Natural killer cell treated with Interleukin-12 subunit alpha and Interleukin-12 subunit beta and Interleukin-15 and Interleukin-18, amount 100 ng/mL, for 72 hours (primary cell): ENCODE data around the gene HDGFL2. TPM values are rescaled to one million over a fixed set of nuclear protein-coding genes. Genes with fewer than 3 reads are reported as not detected.

ENCODE experiments used
- ATAC-seq, 2 donors: fragments of 150-1000 bp; cut with Tn5 transposase in 1 of 2; sonication (Bioruptor Pico), chemical (Tn5 transposase) in 1 of 2; 2 replicates each; pipeline ENCODE4 v1.10.0; 2021
- DNase-seq: peaks from one replicate; pipeline ENCODE4 v3.0.0; 2022; ENCODE audit warnings: low spot score
- H3K27ac Mint-ChIP-seq, 2 donors: 1 replicate in 1 of 2; 2 replicates in 1 of 2; pipeline ENCODE4 v1.8.0; 2022; ENCODE audit warnings: mixed read lengths in 2 of 2, mild to moderate bottlenecking in 1 of 2, moderate library complexity in 1 of 2
- H3K27me3 Mint-ChIP-seq, 2 donors: 1 replicate in 1 of 2; 2 replicates in 1 of 2; pipeline ENCODE4 v1.8.0; 2022; ENCODE audit warnings: mixed read lengths in 2 of 2
- H3K36me3 Mint-ChIP-seq: one replicate; pipeline ENCODE4 v1.8.0; 2022; ENCODE audit warnings: mixed read lengths
- H3K4me1 Mint-ChIP-seq, 2 donors: 1 replicate in 1 of 2; 2 replicates in 1 of 2; pipeline ENCODE4 v1.8.0; 2022; ENCODE audit warnings: low read depth in 2 of 2, mixed read lengths in 2 of 2, mild to moderate bottlenecking in 1 of 2
- H3K4me3 Mint-ChIP-seq: one replicate; pipeline ENCODE4 v1.8.0; 2022; ENCODE audit warnings: mixed read lengths
- H3K9me3 Mint-ChIP-seq: 2 replicates; pipeline ENCODE4 v1.8.0; 2022; ENCODE audit warnings: mixed read lengths
- total RNA-seq, 2 donors: library from RNA; stranded (reverse); gene quantifications; one replicate each; pipeline ENCODE4 v1.2.3, GENCODE V29; 2022

Gene HDGFL2
- total RNA-seq, 2 donors from 2014 or later = 43.3 to 47.6 TPM

DNA sequence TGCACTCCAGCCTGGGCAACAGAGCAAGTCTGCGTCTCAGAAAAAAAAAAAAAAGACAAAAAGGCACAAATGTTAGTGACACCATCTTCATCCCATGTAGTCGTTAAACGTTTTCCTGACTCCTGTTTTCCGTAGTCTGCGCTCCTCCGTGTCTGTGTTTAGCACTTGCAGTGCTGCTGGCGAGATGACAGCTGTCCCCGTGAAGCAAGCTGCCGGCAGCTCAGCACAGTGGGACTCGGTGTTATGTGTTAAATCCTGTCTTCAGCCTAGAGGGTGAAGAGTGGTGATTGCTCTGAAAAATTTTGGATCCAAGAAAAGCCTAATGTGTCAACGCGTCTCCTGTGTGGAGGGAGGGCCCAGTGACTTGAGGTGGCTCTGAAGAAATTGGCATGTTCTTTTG, 32.9 kb upstream of the HDGFL2 start:
- DNase-seq = no peak
- peaks cover 0 to 13% of the 10 kb centered on the region in 2 donors for H3K4me1 Mint-ChIP-seq
- ATAC-seq = no peak
- H3K36me3 Mint-ChIP-seq = peaks cover 4% of the 10 kb centered on the region
- no peaks in the 10 kb centered on the region for H3K27me3 Mint-ChIP-seq
- H3K9me3 Mint-ChIP-seq = no peaks in the 10 kb centered on the region
- H3K4me3 Mint-ChIP-seq = no peak overlapping the region
- no peak overlapping the region for H3K27ac Mint-ChIP-seq

GRCh38 chr19:4441994-4442818, 29.9 kb upstream of the HDGFL2 start:
- peak in 1 of 2 donors; percentile 7 for ATAC-seq
- peaks cover 4% of the 10 kb centered on the region for H3K36me3 Mint-ChIP-seq
- peaks cover 0 to 9% of the 10 kb centered on the region in 2 donors for H3K4me1 Mint-ChIP-seq
- no peak overlapping the region for H3K4me3 Mint-ChIP-seq
- no peak for DNase-seq
- peak overlapping the region in 1 of 2 donors; percentile 60 for H3K27ac Mint-ChIP-seq
- no peaks in the 10 kb centered on the region for H3K27me3 Mint-ChIP-seq
- H3K9me3 Mint-ChIP-seq = no peaks in the 10 kb centered on the region

DNA sequence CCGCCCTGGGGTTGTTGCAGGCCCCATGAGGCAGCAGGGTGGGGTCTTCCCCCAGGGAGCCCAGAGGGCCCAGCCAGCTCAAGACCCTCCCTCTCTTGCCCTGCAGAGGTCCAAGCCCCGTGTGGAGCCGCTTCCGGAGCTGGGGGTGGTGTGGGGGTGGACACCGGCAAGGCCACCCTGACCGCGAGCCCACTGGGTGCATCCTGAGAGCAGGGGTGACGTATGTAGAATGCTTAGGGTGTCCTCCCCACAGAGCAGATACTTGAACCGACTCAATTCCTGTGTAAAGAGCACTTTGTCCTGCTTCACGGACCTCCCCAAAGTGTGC, 29.3 kb upstream of the HDGFL2 start:
- no peaks in the 10 kb centered on the region for H3K9me3 Mint-ChIP-seq
- peaks cover 4% of the 10 kb centered on the region for H3K36me3 Mint-ChIP-seq
- H3K27me3 Mint-ChIP-seq = no peaks in the 10 kb centered on the region
- H3K27ac Mint-ChIP-seq = no peak overlapping the region
- DNase-seq (no peak), ATAC-seq (no peak)
- H3K4me1 Mint-ChIP-seq = peaks cover 0 to 9% of the 10 kb centered on the region in 2 donors
- H3K4me3 Mint-ChIP-seq = no peak overlapping the region

- no peak for ATAC-seq
- H3K36me3 Mint-ChIP-seq = peaks cover 4% of the 10 kb centered on the region
- H3K27me3 Mint-ChIP-seq = no peaks in the 10 kb centered on the region
- DNase-seq = no peak
- no peak overlapping the region for H3K4me3 Mint-ChIP-seq
- H3K4me1 Mint-ChIP-seq = peaks cover 0 to 9% of the 10 kb centered on the region in 2 donors
- no peak overlapping the region for H3K27ac Mint-ChIP-seq
- H3K9me3 Mint-ChIP-seq = no peaks in the 10 kb centered on the region
Observed at GRCh38 chr19:4443188-4443587, 28.9 kb upstream of the HDGFL2 start.

- ATAC-seq (peak in 1 of 2 donors; percentile 8), DNase-seq (no peak)
- Mint-ChIP-seq H3K27ac (no peak overlapping the region), H3K4me1 (peaks cover 0 to 9% of the 10 kb centered on the region in 2 donors), H3K27me3 (no peaks in the 10 kb centered on the region), H3K9me3 (no peaks in the 10 kb centered on the region), H3K36me3 (peaks cover 4% of the 10 kb centered on the region), H3K4me3 (no peak overlapping the region)
Observed at GRCh38 chr19:4443966-4444764, 27.9 kb upstream of the HDGFL2 start.

DNA sequence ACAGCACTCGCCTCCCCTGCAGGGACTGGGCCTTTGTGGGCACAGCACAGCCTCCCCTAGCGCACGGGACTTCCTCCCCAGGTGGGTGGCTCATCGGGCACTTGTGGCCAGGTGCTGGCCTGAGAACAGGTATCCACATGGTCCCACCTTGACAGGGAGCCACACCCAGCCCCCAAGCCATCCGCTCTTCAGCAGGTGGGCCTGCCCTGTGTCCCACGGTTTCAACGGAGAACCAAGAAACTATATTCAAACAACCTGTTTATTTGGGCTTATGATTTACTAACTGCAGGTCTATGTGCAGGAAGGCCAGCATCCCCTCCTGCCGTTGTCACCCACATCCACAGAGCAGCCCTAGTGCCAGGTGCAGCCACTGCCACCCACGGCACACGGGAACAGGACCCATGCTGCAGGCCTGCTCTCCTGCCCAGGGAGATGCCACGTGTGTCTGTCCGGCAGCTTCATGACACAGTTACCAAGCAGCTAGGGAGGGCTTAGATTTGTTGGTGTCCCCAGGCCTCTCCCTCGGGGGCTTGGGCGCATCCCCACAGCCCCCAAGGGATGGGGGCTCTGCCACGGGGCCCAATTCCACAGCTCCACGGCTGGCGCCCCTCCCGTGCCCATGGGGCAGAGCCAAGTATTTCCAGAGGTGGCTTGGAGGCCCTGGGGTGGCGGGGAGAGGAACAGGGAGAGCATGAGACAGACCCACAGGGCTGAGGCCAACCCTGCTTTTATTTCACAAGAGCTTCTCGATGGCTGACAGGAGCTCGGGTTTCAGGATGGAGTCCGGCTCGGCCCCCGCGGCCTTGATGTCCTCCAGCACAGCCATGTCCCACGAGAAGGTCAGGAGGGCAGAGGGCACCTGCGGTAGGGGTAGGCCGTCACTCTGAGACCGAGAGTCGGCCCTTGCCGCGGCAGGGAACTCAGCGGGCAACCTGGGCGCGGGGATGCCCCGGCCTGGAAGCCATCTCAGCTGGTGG, 27.0 kb upstream of the HDGFL2 start:
- ATAC-seq (no peak), DNase-seq (no peak)
- Mint-ChIP-seq H3K4me3 (no peak overlapping the region), H3K4me1 (peaks cover 0 to 6% of the 10 kb centered on the region in 2 donors), H3K9me3 (no peaks in the 10 kb centered on the region), H3K36me3 (no peaks in the 10 kb centered on the region), H3K27me3 (no peaks in the 10 kb centered on the region), H3K27ac (no peak overlapping the region)

GRCh38 chr19:4445963-4446703, 26.0 kb upstream of the HDGFL2 start:
- Mint-ChIP-seq H3K9me3 (no peaks in the 10 kb centered on the region), H3K4me3 (no peak overlapping the region), H3K27me3 (no peaks in the 10 kb centered on the region), H3K4me1 (peaks cover 0 to 6% of the 10 kb centered on the region in 2 donors), H3K27ac (no peak overlapping the region), H3K36me3 (no peaks in the 10 kb centered on the region)
- no peak for ATAC-seq
- DNase-seq = no peak

DNA sequence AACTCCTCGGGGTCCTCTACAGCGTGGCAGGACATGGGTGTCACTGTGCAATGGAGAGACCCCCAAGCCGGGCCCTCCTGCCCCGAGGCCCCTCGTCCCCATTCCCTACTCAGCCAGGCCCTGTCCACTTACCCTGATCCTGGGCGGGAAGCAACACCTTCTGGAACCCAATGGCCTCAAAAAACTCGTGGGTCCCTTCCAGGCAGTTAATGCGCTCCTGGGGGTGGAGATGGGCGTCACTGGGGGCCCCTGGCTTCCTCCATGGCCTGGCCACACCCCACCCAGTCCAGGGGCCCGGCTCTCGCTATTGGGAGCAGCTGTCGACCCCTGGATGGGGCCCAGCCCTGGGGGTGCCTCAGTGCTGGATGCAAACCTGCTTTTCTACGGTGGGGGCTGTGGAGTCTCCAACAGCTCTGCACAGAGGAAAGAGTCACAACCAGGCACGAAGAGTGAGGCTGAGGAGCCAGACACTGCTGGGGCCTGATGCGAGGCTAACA, 25.3 kb upstream of the HDGFL2 start:
- DNase-seq (no peak), ATAC-seq (no peak)
- Mint-ChIP-seq H3K36me3 (no peaks in the 10 kb centered on the region), H3K27ac (no peak overlapping the region), H3K4me1 (peaks cover 0 to 6% of the 10 kb centered on the region in 2 donors), H3K9me3 (no peaks in the 10 kb centered on the region), H3K27me3 (no peaks in the 10 kb centered on the region), H3K4me3 (no peak overlapping the region)

DNA sequence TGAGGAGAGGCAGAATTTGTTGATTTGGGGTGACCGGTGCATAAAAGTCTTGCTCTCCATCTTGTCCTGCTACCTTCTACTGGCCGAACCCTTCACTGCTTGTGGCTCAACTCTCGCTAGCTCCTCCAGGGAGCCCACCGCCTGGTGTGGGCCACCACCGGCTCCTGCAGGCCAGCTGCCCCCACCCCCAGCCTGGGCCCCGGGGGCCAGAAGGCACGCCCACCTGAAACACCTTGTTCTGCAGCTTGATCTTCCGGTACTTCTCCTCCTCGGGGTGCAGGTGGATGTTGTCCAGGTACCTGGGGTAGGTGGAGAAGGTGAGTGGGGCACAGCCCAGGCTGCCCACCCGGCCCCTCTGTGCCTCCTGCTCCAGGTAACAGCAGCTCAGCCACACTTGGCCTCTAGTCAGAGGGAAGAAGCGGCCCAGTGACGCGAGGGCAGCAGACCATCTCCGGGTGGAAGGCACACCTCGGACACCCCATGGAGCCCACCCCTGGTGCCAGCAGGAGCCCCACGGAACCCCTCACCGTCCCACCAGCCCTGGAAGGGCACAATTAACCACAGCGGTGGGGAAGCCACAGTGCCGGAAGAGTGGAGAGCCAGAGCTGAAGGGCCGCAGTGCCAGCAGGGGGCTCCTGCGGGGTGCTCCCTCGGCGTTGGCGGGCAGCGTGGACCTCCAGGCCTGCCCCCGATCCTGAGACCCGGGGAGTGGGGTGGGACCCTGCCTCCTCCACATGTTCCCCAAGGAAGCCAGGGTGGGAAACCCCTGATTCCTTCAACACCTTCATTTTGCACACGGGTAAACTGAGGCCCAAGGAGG, 24.6 kb upstream of the HDGFL2 start:
- no peak overlapping the region for H3K27ac Mint-ChIP-seq

GRCh38 chr19:4448147-4448985, 23.7 kb upstream of the HDGFL2 start:
- H3K9me3 Mint-ChIP-seq = no peaks in the 10 kb centered on the region
- ATAC-seq (no peak), DNase-seq (no peak)
- H3K27me3 Mint-ChIP-seq = no peaks in the 10 kb centered on the region
- H3K36me3 Mint-ChIP-seq = no peaks in the 10 kb centered on the region
- no peaks in the 10 kb centered on the region for H3K4me1 Mint-ChIP-seq
- H3K27ac Mint-ChIP-seq = no peak overlapping the region
- no peak overlapping the region for H3K4me3 Mint-ChIP-seq

More for the DNA sequence above, 24.6 kb upstream of the HDGFL2 start:
- Mint-ChIP-seq H3K36me3 (no peaks in the 10 kb centered on the region), H3K4me3 (no peak overlapping the region), H3K4me1 (no peaks in the 10 kb centered on the region), H3K9me3 (no peaks in the 10 kb centered on the region), H3K27me3 (no peaks in the 10 kb centered on the region)
- no peak for DNase-seq
- no peak for ATAC-seq

DNA sequence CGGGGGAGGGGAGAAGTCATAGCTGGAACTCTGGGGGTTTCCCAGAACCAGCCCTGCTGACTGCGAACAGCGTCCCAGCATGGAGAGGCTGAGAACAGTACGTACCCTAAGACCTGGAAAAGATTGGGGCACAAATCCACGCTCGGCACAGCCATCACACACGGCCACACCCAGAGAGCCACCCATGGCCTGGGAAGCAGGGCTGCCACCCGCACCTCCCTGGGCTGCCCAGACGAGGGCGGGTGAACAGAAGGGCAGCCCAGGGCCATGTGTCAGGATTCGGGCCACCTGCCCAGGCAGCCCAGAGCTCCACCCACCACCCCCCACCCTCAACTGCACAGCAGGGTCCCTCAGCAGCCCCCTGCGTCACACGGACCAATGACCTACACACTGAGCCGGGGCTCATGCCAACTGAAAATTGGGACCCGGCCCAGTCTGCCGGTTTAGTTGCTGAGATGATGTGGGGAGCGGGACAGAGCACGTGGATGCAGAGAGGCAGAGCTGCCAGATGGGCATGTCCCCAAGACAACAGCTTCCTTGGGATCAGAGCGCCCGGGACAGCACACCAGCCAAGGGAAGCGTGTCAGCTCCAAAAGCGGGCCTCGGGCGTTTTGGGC, 23.0 kb upstream of the HDGFL2 start:
- H3K36me3 Mint-ChIP-seq = no peaks in the 10 kb centered on the region
- H3K27me3 Mint-ChIP-seq = no peaks in the 10 kb centered on the region
- no peak overlapping the region for H3K4me3 Mint-ChIP-seq
- ATAC-seq (no peak), DNase-seq (no peak)
- no peaks in the 10 kb centered on the region for H3K4me1 Mint-ChIP-seq
- H3K27ac Mint-ChIP-seq = no peak overlapping the region
- H3K9me3 Mint-ChIP-seq = no peaks in the 10 kb centered on the region
